ENCODE measurements around the gene FARS2.

GRCh38 chr6:5475779-5476178 is 214.5 kb downstream of the FARS2 start:
- TF ChIP-seq, protein P1, sequence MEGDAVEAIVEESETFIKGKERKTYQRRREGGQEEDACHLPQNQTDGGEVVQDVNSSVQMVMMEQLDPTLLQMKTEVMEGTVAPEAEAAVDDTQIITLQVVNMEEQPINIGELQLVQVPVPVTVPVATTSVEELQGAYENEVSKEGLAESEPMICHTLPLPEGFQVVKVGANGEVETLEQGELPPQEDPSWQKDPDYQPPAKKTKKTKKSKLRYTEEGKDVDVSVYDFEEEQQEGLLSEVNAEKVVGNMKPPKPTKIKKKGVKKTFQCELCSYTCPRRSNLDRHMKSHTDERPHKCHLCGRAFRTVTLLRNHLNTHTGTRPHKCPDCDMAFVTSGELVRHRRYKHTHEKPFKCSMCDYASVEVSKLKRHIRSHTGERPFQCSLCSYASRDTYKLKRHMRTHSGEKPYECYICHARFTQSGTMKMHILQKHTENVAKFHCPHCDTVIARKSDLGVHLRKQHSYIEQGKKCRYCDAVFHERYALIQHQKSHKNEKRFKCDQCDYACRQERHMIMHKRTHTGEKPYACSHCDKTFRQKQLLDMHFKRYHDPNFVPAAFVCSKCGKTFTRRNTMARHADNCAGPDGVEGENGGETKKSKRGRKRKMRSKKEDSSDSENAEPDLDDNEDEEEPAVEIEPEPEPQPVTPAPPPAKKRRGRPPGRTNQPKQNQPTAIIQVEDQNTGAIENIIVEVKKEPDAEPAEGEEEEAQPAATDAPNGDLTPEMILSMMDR (IDR thresholded peaks at IDR 0.05), result no peak
- TF ChIP-seq YY1 (IDR thresholded peaks at IDR 0.05; ENCODE audit: low read depth) (no peak), GATA2 (CRISPR knock-in tag; IDR thresholded peaks at IDR 0.05) (no peak)
